Measurements from ENCODE around the gene RBFOX1.

The RBFOX1 gene

GRCh38 chr16:7314163-7314562, 18.5 kb upstream of the RBFOX1 start:
- no peak overlapping the region for H3K27ac ChIP-seq
- TF ChIP-seq CTCF (IDR thresholded peaks at IDR 0.05): no peak
- no peak overlapping the region for H3K4me3 ChIP-seq (ENCODE audit: low read depth in 1 of 2, low read length in 1 of 2)
- H3K36me3 ChIP-seq: no peaks in the 10 kb centered on the region
- H3K27me3 ChIP-seq: peaks cover 17% of the 10 kb centered on the region
- no peaks in the 10 kb centered on the region for H3K9me3 ChIP-seq
- H3K4me1 ChIP-seq (ENCODE audit: control insufficient read depth in 1 of 2, insufficient read depth in 1 of 2, low read depth in 1 of 2, low read length in 1 of 2): no peaks in the 10 kb centered on the region

GRCh38 chr16:7315813-7316212, 16.8 kb upstream of the RBFOX1 start:
- no peaks in the 10 kb centered on the region for H3K9me3 ChIP-seq
- H3K4me3 ChIP-seq (ENCODE audit: low read depth in 1 of 2, low read length in 1 of 2): no peak overlapping the region
- H3K27me3 ChIP-seq: peaks cover 17% of the 10 kb centered on the region
- no peaks in the 10 kb centered on the region for H3K36me3 ChIP-seq
- no peaks in the 10 kb centered on the region for H3K4me1 ChIP-seq (ENCODE audit: control insufficient read depth in 1 of 2, insufficient read depth in 1 of 2, low read depth in 1 of 2, low read length in 1 of 2)
- TF ChIP-seq CTCF (IDR thresholded peaks at IDR 0.05): no peak
- no peak overlapping the region for H3K27ac ChIP-seq

- no peaks in the 10 kb centered on the region for H3K4me1 ChIP-seq (ENCODE audit: control insufficient read depth in 1 of 2, insufficient read depth in 1 of 2, low read depth in 1 of 2, low read length in 1 of 2)
- H3K9me3 ChIP-seq: no peaks in the 10 kb centered on the region
- H3K36me3 ChIP-seq: no peaks in the 10 kb centered on the region
- H3K27ac ChIP-seq: no peak overlapping the region
- TF ChIP-seq CTCF (IDR thresholded peaks at IDR 0.05): no peak
- peaks cover 17% of the 10 kb centered on the region for H3K27me3 ChIP-seq
- no peak overlapping the region for H3K4me3 ChIP-seq (ENCODE audit: low read depth in 1 of 2, low read length in 1 of 2)
Measured at GRCh38 chr16:7316281-7316888, 16.3 kb upstream of the RBFOX1 start.

- Histone ChIP-seq H3K4me3 (ENCODE audit: low read depth in 1 of 2, low read length in 1 of 2) (no peak overlapping the region), H3K36me3 (no peaks in the 10 kb centered on the region)
- TF ChIP-seq CTCF (IDR thresholded peaks at IDR 0.05): no peak
Measured at GRCh38 chr16:7317982-7318381, 14.7 kb upstream of the RBFOX1 start.

GRCh38 chr16:7318686-7319085, 14.0 kb upstream of the RBFOX1 start:
- peaks cover 14% of the 10 kb centered on the region for H3K27me3 ChIP-seq
- no peaks in the 10 kb centered on the region for H3K4me1 ChIP-seq (ENCODE audit: control insufficient read depth in 1 of 2, insufficient read depth in 1 of 2, low read depth in 1 of 2, low read length in 1 of 2)
- H3K27ac ChIP-seq: no peak overlapping the region
- H3K36me3 ChIP-seq: no peaks in the 10 kb centered on the region
- no peaks in the 10 kb centered on the region for H3K9me3 ChIP-seq
- no peak overlapping the region for H3K4me3 ChIP-seq (ENCODE audit: low read depth in 1 of 2, low read length in 1 of 2)
- TF ChIP-seq CTCF (IDR thresholded peaks at IDR 0.05): no peak

More at GRCh38 chr16:7317982-7318381, 14.7 kb upstream of the RBFOX1 start:
- Histone ChIP-seq H3K27me3 (peaks cover 17% of the 10 kb centered on the region), H3K27ac (no peak overlapping the region), H3K4me1 (ENCODE audit: control insufficient read depth in 1 of 2, insufficient read depth in 1 of 2, low read depth in 1 of 2, low read length in 1 of 2) (no peaks in the 10 kb centered on the region), H3K9me3 (no peaks in the 10 kb centered on the region)

All from neutrophil (primary cell).